GM19324 (cell line): ENCODE data around the gene AIG1.

Experiments used
- ATAC-seq: cut with Tn5 transposase; IDR thresholded peaks from one replicate; pipeline ENCODE4 v1.9.1; 2021; ENCODE audit warnings: mild to moderate bottlenecking, moderate library complexity; ENCODE audit not compliant: unreplicated experiment, low FRiP score

AIG1 gene

DNA sequence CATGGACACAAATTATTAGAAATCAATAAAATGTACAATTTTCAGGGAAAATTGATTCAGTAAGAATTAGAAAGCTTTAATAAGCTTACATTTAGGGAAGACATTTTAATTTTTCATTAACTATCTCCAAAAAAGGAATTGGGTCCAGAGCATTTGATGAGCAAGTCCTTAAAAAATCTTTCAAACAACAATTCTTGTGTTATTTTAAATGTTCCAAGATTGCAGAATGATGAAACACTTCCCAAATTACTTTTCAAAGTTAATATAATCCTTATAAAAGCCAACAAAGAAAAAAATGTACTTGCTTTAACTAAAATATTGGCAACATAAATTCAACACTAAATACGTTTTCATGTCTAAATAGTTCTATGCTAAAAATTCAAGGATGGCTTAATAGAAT, 287.8 kb downstream of the AIG1 start:
- ATAC-seq: no peak

DNA sequence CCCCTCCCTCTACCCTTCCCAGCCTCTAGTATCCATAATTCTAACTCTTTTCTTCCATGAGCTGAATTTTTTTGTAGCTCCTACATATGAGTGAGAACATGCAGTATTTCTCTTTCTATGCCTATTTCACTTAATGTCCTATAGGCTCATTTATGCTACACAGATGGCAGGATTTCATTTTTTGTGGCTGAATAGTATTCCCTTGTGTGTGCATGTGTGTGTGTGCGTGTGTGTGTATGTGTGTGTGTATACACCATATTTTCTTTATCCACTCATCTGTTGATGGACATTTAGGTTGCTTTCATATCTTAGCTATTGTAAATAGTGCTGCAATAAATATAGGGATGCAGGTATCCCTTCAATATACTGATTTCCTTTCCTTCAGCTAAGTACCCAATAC, 288.8 kb downstream of the AIG1 start:
- no peak for ATAC-seq

DNA sequence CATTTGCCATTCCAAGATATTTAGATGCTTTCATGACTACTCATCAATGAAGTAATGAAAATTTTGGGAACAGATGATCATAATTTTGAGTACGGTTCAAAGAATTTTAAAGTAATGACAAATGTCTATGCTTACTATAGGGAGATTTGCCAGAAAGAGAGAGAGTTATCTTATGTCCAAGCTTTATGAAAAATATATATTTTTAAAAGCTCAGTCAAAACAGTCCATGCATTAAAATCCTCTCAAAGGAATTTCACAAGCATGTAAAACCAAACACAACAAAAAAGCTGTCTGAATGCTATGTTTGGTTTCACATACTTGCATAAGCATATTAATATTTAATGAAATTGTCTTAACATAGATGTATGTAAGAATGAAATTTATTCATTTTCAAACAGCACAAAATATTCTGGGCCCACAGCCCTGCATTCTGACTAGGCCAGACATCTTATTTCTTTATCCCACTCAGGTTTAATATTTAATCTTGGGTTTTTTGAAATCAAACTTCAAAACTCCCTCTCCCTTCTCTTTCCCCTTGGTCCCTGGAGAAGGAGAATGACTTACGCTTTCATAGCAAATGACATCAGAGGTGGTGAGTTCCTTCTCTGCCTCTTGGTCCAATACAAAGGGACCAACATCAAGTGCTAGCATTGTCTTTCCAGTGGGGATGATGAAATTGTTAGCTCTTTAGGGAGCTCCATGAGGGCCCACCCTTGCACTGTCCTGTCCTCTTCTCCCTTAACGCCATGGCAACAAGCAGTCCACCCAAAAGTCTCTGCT, 295.6 kb downstream of the AIG1 start:
- no peak for ATAC-seq

DNA sequence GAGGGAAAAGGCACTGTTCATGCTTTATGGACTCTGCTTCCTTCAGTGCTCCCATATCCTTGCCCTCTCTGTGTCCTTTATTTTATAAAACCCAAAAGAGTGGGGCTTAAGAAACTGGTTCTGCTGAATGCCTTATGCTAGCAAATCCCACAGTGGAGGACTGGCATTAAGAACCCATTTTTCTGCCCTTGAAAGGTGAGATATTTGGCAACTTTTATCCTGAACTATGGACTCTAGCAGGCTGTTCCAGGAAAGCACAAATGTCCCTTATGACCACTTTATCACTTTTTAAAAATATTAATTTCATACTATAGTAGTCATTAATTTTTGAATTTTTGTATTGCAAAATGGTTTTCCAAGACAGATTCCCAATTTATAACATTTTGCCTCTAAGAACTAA, 296.5 kb downstream of the AIG1 start:
- ATAC-seq: no peak

DNA sequence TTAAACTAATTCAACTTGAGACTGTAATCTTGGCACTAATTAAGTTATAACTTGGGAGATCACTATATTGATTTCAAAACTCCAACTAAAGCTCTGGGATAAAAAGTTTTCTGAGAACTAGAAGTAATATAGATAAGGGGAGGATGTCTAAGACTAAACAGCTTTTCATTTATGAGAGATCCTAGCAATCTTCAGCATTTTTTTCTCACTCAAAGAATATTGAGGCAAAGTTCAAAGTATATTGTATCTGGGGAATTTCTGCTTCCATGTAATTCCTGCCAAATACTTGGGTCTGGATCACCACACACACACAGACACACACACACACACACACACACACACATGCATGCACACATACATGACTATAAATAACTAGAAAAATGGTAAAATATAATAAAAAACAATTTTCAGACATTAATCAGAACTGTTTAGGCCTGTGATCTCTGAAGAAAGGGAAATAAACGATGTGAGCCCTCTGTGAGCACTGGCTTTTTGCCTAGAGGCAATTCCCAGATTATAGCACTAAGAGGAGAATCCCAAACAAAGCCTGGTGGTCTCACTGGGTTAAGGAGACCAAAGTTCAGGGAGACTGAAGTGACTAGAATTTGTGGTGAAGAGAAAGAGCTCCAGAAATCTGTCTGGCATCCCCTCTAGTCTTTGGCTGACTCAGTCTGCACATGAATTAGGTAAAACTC, 297.0 kb downstream of the AIG1 start:
- no peak for ATAC-seq

DNA sequence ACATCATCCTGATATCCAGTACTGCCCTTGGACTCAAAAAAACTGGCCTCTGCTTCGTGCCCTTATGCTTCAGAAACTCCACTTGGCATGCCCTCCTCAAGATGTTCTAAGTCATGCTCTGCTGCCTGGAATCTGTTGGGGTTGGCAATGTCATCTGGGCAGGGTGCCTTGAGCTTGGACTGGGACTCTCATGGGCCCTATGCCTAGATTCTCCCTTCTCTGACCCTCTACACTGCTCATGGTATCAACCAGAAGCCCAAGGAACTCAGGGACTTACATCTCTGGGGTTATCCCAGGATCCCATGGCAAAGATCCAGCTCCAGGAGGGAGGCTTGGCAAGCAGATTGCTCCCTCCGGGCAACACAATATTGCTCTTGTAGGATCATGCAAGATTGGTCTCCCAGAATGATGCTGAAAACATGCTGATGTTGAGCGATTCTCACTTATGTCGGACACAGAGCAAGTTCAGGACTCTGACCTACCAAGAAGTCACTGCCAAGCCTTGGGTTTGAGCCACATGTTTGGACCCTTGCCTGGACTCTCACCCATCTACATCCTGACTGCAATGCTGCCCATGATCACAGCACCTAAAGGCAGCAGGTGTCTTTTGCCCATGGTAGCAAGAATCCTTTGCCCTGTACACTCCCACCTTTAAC, 301.0 kb downstream of the AIG1 start:
- no peak for ATAC-seq

DNA sequence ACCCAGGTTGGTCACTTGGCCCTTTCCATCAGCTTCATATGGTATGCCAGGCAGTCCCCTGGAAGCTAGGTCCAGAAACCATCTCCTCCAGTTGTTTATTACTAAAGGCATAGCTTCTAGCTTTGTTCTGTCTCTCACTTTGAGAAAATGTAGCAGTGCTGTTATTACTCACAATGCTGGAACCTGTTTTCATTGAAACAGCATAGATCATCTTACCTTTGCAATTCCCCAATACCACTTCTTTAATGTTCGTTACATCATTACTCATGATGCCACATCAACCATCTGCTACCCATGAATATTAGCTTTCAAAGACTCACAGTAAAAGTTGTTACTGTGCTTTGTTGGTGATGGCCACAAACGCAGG, 301.5 kb downstream of the AIG1 start:
- no peak for ATAC-seq

DNA sequence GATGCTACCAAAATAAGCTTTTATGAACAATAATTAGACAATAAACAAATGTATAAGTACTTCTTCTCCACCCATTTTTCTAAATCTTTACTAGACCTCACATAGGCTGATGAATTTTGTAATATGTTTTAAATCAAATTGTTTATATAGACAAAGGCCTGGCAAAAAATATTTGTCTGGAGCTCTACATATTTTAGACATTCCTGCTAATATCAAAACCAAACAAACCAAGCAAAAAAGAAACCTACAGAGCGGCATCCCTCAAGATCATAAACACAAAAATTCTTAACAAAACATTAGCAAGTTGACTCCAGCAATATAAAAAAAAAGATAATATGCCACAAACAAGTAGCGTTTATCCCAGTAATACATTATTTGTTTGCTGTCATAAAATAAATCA, 302.6 kb downstream of the AIG1 start:
- ATAC-seq: no peak

DNA sequence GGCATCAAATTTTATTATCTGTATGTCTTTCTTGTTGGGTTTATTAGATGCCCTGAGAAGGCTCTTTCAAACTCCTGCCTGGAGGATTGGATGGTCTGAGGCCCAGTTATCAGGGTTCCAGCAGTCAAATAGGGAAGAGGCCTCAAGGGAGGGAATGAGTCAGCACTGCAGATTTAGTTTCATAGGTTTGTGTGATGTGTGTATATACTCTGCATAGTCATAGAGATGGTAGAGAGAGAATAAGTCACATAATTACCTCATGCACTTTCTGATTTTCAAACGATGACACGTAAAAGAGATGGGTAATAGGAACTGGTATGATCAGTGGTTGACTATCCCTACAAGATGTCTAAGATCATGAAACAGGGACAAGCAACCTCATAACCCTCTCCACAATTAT, 307.7 kb downstream of the AIG1 start:
- no peak for ATAC-seq

DNA sequence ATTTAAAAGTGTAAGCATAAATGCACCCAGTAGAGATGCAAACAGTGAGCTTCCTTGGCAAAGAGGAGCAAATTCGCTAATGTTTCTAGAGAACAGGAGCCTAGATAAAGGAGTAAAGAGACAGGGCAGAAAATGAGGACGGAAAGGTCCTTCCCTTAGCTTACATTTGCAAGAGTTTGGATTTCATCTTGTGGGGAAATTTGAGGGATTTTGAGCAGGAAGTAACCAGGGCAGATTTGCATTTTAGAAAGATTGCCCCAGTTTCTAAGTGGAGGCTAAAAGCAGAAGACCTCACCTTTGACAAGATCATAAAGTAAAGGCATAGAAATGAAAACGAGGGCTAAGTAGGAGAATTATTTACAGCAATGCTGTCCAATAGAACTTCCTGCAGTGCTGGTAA, 309.3 kb downstream of the AIG1 start:
- ATAC-seq: no peak

DNA sequence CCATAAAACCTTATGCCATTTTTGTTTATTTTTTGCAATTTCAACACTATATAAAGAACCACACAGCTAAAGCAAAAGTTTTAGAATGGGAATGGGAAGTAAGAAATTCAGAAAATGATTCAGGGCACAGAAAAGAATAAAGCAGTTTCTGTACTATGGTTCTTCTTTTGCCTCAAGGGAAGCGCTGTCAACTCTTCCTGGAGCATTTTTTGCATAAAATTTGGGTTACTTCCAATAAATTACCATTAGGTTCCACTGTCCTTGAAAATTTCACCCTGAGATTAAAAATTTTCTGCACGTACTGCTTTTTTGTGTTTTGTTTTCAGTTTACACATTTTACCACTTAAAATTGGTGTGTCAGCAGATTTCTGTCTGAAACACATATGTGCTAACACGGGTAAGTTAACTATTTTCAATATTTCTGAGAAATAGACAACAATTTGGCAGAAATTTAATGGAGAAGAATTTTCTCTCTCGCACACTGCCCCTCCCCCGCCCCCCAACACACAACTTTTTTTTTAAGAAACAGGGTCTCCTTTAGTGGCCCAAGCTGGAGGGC, 310.2 kb downstream of the AIG1 start:
- ATAC-seq: no peak

DNA sequence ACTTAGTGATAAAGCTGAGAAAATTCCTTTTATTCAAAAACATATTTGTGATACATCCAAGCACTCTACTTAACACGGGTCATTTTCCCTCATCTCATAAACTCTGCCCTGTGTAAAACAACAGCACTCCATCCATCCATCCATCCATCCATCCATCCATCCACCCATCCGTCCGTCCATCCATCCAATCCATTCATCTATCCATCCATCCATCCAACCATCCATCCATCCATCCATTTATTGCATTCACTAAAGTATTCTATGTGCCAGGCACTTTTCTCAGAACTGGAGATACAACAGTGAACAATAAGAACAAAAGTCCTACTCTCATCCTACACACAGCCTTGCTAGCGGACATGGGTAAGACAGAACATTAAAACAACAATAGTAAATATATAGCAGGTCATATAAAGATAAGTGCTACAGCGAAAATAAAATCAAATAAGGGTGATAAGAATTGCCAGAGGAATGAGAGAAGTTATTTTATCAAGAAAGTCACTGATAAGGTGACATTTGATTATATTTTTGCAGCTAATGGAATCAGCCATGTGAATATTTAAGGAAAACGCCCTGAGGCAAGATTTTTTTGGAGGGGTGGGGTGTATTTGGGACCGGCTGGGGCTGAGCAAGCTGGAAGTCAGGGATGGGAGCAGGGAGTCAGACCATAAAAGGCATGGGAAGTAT, 311.7 kb downstream of the AIG1 start:
- no peak for ATAC-seq

DNA sequence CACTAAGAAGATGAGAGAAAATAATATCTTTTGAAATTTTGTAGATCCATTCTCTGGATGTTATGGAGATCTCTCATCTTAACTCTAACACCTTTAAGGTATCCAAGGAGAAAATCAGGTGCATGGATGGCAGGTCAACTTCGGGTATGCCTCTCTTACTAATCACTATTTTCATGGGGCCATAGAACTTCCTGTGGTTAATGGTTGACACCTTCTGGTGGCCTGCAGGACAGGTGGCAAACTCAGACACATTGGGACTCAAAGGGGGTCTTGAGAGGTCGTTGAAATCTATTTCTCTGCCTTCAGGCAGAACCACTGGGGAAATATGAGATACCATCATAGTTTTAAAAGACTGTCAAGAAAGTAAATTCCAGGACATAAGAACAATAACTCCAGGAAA, 313.3 kb downstream of the AIG1 start:
- ATAC-seq: no peak

DNA sequence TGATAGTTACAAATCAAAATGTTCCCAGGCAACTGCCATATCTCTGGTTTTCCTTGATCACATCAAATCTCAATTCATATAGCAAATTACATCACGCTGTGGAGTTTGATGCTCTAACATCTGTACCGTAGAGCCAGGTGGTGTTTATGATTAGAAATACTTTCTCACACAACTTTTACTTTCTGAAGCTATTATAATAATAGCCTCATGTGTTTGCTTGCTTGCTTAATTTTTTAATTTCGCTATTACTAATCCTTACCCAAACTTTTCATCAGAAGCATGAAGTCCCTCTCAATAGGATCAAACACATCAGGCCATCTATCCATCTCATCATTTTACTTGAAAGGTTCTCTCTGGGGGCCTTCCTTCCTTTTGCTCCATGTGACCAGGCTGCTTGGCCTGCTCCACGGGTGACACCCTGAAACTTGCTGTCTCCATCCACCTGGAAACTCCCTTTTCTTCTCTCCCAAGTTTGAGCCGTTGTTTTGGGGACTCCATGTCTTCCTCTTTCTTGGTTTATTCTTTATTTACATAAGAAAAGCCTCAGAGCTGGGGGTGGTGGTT, 314.4 kb downstream of the AIG1 start:
- ATAC-seq: no peak

DNA sequence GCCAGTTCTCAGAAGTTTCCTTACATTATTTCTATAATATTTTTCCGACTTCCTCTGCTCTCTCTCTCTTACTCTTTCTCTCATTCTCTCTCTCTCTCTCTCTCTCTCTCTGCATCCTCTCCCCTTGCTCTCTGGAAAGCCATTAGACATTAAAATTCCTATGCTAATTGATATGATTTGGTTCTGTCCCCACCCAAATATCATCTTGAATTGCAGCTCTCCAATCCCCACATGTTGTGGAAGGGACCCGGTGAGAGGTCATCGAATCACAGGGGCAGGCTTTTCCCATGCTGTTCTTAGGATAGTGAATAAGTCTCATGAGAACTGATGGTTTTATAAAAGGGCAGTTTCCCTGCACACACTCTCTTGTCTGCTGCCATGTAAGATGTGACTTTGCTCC, 315.7 kb downstream of the AIG1 start:
- ATAC-seq: no peak

DNA sequence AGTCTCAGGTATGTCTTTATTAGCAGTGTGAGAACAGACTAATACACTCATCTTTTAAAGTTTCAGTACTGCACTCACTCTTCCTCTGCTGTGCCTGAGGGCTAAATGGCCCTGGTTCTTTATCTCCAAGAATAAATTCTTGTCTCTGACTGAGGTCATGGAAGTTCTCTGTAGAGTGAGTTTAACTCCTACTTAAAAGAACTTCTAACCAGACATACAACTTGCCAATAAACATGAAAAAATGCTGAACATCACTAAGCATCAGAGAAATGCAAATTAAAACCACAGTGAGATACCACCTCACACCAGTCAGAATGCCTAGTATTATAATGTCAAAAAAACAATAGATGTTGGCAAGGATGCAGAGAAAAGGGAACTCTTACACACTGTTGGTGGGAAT, 316.2 kb downstream of the AIG1 start:
- ATAC-seq: no peak

DNA sequence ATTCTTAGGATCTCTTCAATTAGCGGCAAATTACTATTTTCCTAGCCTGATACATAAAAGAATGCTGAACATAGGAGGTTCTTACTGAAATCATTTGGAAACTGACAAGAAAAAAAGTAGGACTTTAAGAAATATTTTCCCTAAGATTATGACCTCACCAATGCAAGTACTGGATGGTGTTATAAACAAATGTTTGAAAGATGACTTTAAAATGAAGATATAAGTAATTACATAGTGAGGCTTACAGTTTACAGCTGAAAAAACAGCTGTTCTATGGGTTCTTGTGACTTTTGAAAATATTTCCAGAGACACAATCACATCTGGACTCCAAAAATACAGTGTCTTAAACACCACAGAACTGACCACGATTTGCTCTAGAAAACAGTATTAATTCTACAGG, 324.9 kb downstream of the AIG1 start:
- ATAC-seq: no peak

DNA sequence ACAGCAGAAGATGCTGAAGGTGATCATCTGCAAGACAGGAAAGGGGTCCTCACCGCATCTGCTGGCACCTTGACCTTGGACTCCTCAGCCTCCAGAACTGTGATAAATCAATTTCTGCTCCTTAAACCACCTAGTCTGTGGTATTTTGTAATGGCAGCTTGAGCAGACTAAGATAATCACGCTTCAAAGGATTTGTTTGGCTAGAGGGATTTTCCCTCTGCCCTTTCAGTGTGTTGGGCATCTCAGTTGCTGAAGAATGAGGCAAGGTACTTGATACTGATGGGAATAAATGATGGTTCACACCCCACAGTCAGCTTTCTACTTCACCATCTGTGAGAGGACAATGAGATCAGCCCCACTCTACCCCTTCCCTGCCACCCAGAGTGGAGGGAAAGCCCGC, 329.6 kb downstream of the AIG1 start:
- no peak for ATAC-seq
